HG02610 (cell line): ENCODE results near the gene PLD6.

Experiments
- ATAC-seq: cut with Tn5 transposase; IDR thresholded peaks from one replicate; pipeline ENCODE4 v1.9.1; 2021; ENCODE audit warnings: mild to moderate bottlenecking, moderate library complexity; ENCODE audit not compliant: unreplicated experiment

PLD6 gene

GRCh38 chr17:17227608-17228520 lies 21.7 kb upstream of the PLD6 start:
- no peak for ATAC-seq

GRCh38 chr17:17226451-17227265 lies 20.5 kb upstream of the PLD6 start:
- ATAC-seq = no peak

- ATAC-seq = no peak
Measured at GRCh38 chr17:17225901-17226300, 19.8 kb upstream of the PLD6 start.

GRCh38 chr17:17224137-17224536 lies 18.0 kb upstream of the PLD6 start:
- no peak for ATAC-seq

- ATAC-seq = no peak
Measured at GRCh38 chr17:17223736-17224135, 17.6 kb upstream of the PLD6 start.

GRCh38 chr17:17221329-17221728 lies 15.2 kb upstream of the PLD6 start:
- ATAC-seq = no peak

- ATAC-seq = no peak
Measured at GRCh38 chr17:17220529-17220928, 14.4 kb upstream of the PLD6 start.

- ATAC-seq = no peak
Measured at GRCh38 chr17:17217995-17218394, 11.9 kb upstream of the PLD6 start.

GRCh38 chr17:17216776-17217175 lies 10.6 kb upstream of the PLD6 start:
- ATAC-seq = no peak

GRCh38 chr17:17216236-17216635 lies 10.1 kb upstream of the PLD6 start:
- ATAC-seq = no peak

GRCh38 chr17:17215575-17215974 lies 9.4 kb upstream of the PLD6 start:
- no peak for ATAC-seq

GRCh38 chr17:17214646-17215436 lies 8.7 kb upstream of the PLD6 start:
- ATAC-seq = no peak

GRCh38 chr17:17213775-17214174 lies 7.6 kb upstream of the PLD6 start:
- ATAC-seq = no peak

GRCh38 chr17:17207998-17208397 lies 1.9 kb upstream of the PLD6 start:
- no peak for ATAC-seq

GRCh38 chr17:17206913-17207335 lies 791 bp upstream of the PLD6 start:
- no peak for ATAC-seq

- ATAC-seq = peak; percentile 63
Measured at GRCh38 chr17:17205368-17206123, 587 bp downstream of the PLD6 start.

GRCh38 chr17:17204635-17205231 lies 1.4 kb downstream of the PLD6 start:
- ATAC-seq = no peak

GRCh38 chr17:17204041-17204591 lies 2.0 kb downstream of the PLD6 start:
- ATAC-seq = no peak

- no peak for ATAC-seq
Measured at GRCh38 chr17:17203173-17203730, 2.9 kb downstream of the PLD6 start.
